Neural progenitor cell (in vitro differentiated cells): ENCODE data around the gene CD80. TPM values are rescaled to one million over a fixed set of nuclear protein-coding genes. Genes with fewer than 3 reads are reported as not detected.

ENCODE experiments used
- DNase-seq: peaks from one replicate; pipeline ENCODE4 v3.0.0-alpha.2; 2016; ENCODE audit warnings: low spot score
- H2AFZ ChIP-seq: fragments of 200-600 bp; sonication (generic); replicated peaks from 2 replicates; pipeline ENCODE4 v1.6.1; 2016; ENCODE audit warnings: antibody characterized with exemption
- H3F3A ChIP-seq: fragments of 200-600 bp; sonication (generic); 2 replicates; pipeline ENCODE4 v1.6.1; 2016; ENCODE audit warnings: antibody characterized with exemption, low read depth
- H3K27ac ChIP-seq: fragments of 200-600 bp; sonication (generic); 2 replicates; pipeline ENCODE4 v1.5.1; 2016; ENCODE audit warnings: mild to moderate bottlenecking
- H3K27me3 ChIP-seq: fragments of 200-600 bp; sonication (generic); 2 replicates; pipeline ENCODE4 v1.6.1; 2016; ENCODE audit warnings: mild to moderate bottlenecking, moderate library complexity
- H3K36me3 ChIP-seq: fragments of 200-600 bp; sonication (generic); 2 replicates; pipeline ENCODE4 v1.5.1; 2016
- H3K4me1 ChIP-seq: fragments of 200-600 bp; sonication (generic); 2 replicates; pipeline ENCODE4 v1.6.1; 2016; ENCODE audit warnings: mixed run types
- H3K4me2 ChIP-seq: fragments of 200-600 bp; sonication (generic); 2 replicates; pipeline ENCODE4 v1.6.1; 2016
- H3K4me3 ChIP-seq: fragments of 200-600 bp; sonication (generic); 2 replicates; pipeline ENCODE4 v1.5.1; 2016
- H3K79me2 ChIP-seq: fragments of 200-600 bp; sonication (generic); 2 replicates; pipeline ENCODE4 v1.6.1; 2016; ENCODE audit warnings: low read depth
- H3K9ac ChIP-seq: fragments of 200-600 bp; sonication (generic); 2 replicates; pipeline ENCODE4 v1.6.1; 2016
- H3K9me3 ChIP-seq: fragments of 200-600 bp; sonication (generic); 2 replicates; pipeline ENCODE4 v1.5.1; 2016; ENCODE audit warnings: low read depth
- H4K20me1 ChIP-seq: fragments of 200-600 bp; sonication (generic); 2 replicates; pipeline ENCODE4 v1.6.1; 2016; ENCODE audit warnings: low read depth
- H3K27ac Mint-ChIP-seq: 3 replicates; pipeline ENCODE4 v1.8.0; 2021; ENCODE audit warnings: mixed read lengths
- H3K27me3 Mint-ChIP-seq: 2 replicates; pipeline ENCODE4 v1.8.0; 2022; ENCODE audit warnings: low read depth, mild to moderate bottlenecking, inconsistent platforms, moderate library complexity, mixed read lengths; ENCODE audit not compliant: insufficient read depth
- H3K36me3 Mint-ChIP-seq: 3 replicates; pipeline ENCODE4 v1.8.0; 2021; ENCODE audit warnings: mixed read lengths
- H3K4me1 Mint-ChIP-seq: 3 replicates; pipeline ENCODE4 v1.8.0; 2021; ENCODE audit warnings: mixed read lengths
- H3K4me3 Mint-ChIP-seq: 3 replicates; pipeline ENCODE4 v1.8.0; 2021; ENCODE audit warnings: mild to moderate bottlenecking, moderate library complexity, mixed read lengths
- H3K9me3 Mint-ChIP-seq: 3 replicates; pipeline ENCODE4 v1.8.0; 2020; ENCODE audit warnings: mixed read lengths
- EZH2 ChIP-seq: fragments of 200-600 bp; sonication (generic); IDR thresholded peaks from 2 replicates; pipeline ENCODE4 v1.6.1; 2017; ENCODE audit warnings: antibody characterized with exemption, mild to moderate bottlenecking, moderate library complexity
- EZH2phosphoT487 ChIP-seq: fragments of 200-600 bp; sonication (generic); IDR thresholded peaks from 2 replicates; pipeline ENCODE4 v1.6.1; 2017; ENCODE audit warnings: antibody characterized with exemption
- total RNA-seq: library from RNA; depleted of rRNA; stranded (reverse); fragments of >200 nt; gene quantifications from 2 replicates; pipeline ENCODE4 v1.2.3, GENCODE V29; 2015; ENCODE audit warnings: low replicate concordance
- TF ChIP-seq, protein P1 (sequence below): fragments of 200-600 bp; sonication (generic); IDR thresholded peaks from 2 replicates; pipeline ENCODE4 v1.5.1; 2017; ENCODE audit warnings: antibody characterized with exemption, mild to moderate bottlenecking

Gene CD80
- total RNA-seq, 1 donor from 2014 or later, result 0.30 TPM

- H3K27ac ChIP-seq, result no peak overlapping the region
- H3K36me3 ChIP-seq, result no peaks in the 10 kb centered on the region
- no peak overlapping the region for H3K27ac Mint-ChIP-seq
- H3K36me3 Mint-ChIP-seq, result peaks cover 12% of the 10 kb centered on the region
- H3K4me3 ChIP-seq, result no peak overlapping the region
- H3K27me3 ChIP-seq, result no peaks in the 10 kb centered on the region
- no peaks in the 10 kb centered on the region for H3K9me3 ChIP-seq
- no peak overlapping the region for H2AFZ ChIP-seq
- H3F3A ChIP-seq, result no peaks in the 10 kb centered on the region
- H3K4me2 ChIP-seq, result no peak overlapping the region
- H3K4me3 Mint-ChIP-seq, result no peak overlapping the region
- H3K9me3 Mint-ChIP-seq, result no peaks in the 10 kb centered on the region
- H3K4me1 Mint-ChIP-seq, result no peaks in the 10 kb centered on the region
- DNase-seq, result no peak
- H3K79me2 ChIP-seq, result peaks cover 3% of the 10 kb centered on the region
- peaks cover 2% of the 10 kb centered on the region for H3K27me3 Mint-ChIP-seq
- no peak overlapping the region for H3K9ac ChIP-seq
- peaks cover 10% of the 10 kb centered on the region for H4K20me1 ChIP-seq
- TF ChIP-seq EZH2phosphoT487 (no peak), EZH2 (no peak)
- TF ChIP-seq, protein P1, sequence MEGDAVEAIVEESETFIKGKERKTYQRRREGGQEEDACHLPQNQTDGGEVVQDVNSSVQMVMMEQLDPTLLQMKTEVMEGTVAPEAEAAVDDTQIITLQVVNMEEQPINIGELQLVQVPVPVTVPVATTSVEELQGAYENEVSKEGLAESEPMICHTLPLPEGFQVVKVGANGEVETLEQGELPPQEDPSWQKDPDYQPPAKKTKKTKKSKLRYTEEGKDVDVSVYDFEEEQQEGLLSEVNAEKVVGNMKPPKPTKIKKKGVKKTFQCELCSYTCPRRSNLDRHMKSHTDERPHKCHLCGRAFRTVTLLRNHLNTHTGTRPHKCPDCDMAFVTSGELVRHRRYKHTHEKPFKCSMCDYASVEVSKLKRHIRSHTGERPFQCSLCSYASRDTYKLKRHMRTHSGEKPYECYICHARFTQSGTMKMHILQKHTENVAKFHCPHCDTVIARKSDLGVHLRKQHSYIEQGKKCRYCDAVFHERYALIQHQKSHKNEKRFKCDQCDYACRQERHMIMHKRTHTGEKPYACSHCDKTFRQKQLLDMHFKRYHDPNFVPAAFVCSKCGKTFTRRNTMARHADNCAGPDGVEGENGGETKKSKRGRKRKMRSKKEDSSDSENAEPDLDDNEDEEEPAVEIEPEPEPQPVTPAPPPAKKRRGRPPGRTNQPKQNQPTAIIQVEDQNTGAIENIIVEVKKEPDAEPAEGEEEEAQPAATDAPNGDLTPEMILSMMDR, result no peak
- H3K4me1 ChIP-seq, result no peaks in the 10 kb centered on the region
Measured at GRCh38 chr3:119507404-119507803, 52.0 kb downstream of the CD80 start.

DNA sequence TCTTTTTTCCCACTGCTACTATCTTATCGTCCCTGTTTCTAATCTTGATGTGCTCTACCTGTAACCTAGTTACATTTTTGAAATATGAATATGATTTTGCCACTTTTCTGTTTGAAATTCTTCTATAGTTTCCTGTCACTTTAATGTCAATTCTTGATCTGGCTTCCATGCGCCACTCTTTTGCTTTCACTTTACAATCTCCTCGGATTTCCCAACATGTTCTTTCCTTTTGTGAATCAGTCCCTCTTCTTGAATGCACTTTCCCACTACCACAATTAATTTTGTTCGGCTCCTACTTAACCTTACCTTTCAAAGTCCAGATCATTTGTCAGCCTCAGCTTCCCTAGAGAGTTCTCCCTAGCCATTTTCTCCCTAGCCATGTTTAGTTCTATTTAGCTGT is 52.8 kb downstream of the CD80 start:
- H4K20me1 ChIP-seq, result peaks cover 10% of the 10 kb centered on the region
- no peaks in the 10 kb centered on the region for H3K9me3 ChIP-seq
- peaks cover 12% of the 10 kb centered on the region for H3K36me3 Mint-ChIP-seq
- H3K27me3 Mint-ChIP-seq, result peaks cover 2% of the 10 kb centered on the region
- H3K9me3 Mint-ChIP-seq, result no peaks in the 10 kb centered on the region
- H3K4me3 ChIP-seq, result no peak overlapping the region
- TF ChIP-seq EZH2phosphoT487 (no peak), EZH2 (no peak)
- TF ChIP-seq, protein P1, result no peak
- H3K27me3 ChIP-seq, result no peaks in the 10 kb centered on the region
- H3K4me1 Mint-ChIP-seq, result no peaks in the 10 kb centered on the region
- no peak overlapping the region for H3K27ac Mint-ChIP-seq
- no peaks in the 10 kb centered on the region for H3K4me1 ChIP-seq
- no peak overlapping the region for H3K4me2 ChIP-seq
- peaks cover 11% of the 10 kb centered on the region for H3K79me2 ChIP-seq
- no peak overlapping the region for H3K27ac ChIP-seq
- no peak overlapping the region for H2AFZ ChIP-seq
- H3K9ac ChIP-seq, result no peak overlapping the region
- no peaks in the 10 kb centered on the region for H3K36me3 ChIP-seq
- H3F3A ChIP-seq, result no peaks in the 10 kb centered on the region
- no peak for DNase-seq
- H3K4me3 Mint-ChIP-seq, result no peak overlapping the region

GRCh38 chr3:119500901-119501300 is 58.5 kb downstream of the CD80 start:
- peaks cover 19% of the 10 kb centered on the region for H3K4me1 ChIP-seq
- H3K4me3 ChIP-seq, result peak overlapping the region; percentile 67
- H3K4me2 ChIP-seq, result peak overlapping the region; percentile 93
- no peak overlapping the region for H3K27ac ChIP-seq
- H2AFZ ChIP-seq, result no peak overlapping the region
- Mint-ChIP-seq H3K36me3 (peaks cover 4% of the 10 kb centered on the region), H3K27me3 (peaks cover 2% of the 10 kb centered on the region), H3K27ac (no peak overlapping the region), H3K4me1 (peaks cover 19% of the 10 kb centered on the region), H3K4me3 (peak overlapping the region; percentile 99), H3K9me3 (no peaks in the 10 kb centered on the region)
- DNase-seq, result no peak
- H3K9me3 ChIP-seq, result no peaks in the 10 kb centered on the region
- TF ChIP-seq EZH2 (no peak), EZH2phosphoT487 (no peak)
- TF ChIP-seq, protein P1, result no peak
- H3K79me2 ChIP-seq, result peaks cover 51% of the 10 kb centered on the region
- H3F3A ChIP-seq, result peaks cover 6% of the 10 kb centered on the region
- H3K36me3 ChIP-seq, result no peaks in the 10 kb centered on the region
- H3K9ac ChIP-seq, result peak overlapping the region; percentile 40
- H4K20me1 ChIP-seq, result peaks cover 15% of the 10 kb centered on the region
- H3K27me3 ChIP-seq, result no peaks in the 10 kb centered on the region
